CD4-positive, alpha-beta T cell treated with Interferon gamma for 1 hour (primary cell): ENCODE data around the gene DRAP1.

Source experiments
- DNase-seq: peaks from one replicate; pipeline ENCODE4 v3.0.0-alpha.2; 2020

DRAP1 gene, protein sequence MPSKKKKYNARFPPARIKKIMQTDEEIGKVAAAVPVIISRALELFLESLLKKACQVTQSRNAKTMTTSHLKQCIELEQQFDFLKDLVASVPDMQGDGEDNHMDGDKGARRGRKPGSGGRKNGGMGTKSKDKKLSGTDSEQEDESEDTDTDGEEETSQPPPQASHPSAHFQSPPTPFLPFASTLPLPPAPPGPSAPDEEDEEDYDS

DNA sequence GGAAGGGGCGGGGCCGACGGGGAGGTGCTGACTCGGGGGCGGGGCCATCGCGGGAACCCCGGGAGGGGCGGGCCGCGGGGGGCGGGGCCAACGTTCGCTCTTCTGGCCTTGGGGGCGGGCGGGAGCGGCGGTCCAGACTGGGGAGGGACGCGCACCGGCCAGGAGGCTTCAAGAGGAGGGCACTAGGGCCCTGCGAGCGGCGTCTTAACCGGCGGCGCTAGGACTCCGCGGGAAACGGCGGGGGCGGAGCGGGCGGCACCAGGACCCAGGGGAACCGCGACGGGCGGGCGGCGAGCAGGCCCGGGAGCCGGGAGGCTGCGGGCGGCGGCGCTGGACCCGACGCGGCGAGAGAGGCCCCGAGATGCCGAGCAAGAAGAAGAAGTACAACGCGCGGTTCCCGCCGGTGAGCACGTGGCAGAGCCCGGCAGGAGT, at the start of gene DRAP1:
TSS of gene DRAP1 (plus strand) at position 286 of the 432 bp plus-strand sequence. CDS start at position 362, 76 bp downstream.
- peak; percentile 99 for DNase-seq

DNA sequence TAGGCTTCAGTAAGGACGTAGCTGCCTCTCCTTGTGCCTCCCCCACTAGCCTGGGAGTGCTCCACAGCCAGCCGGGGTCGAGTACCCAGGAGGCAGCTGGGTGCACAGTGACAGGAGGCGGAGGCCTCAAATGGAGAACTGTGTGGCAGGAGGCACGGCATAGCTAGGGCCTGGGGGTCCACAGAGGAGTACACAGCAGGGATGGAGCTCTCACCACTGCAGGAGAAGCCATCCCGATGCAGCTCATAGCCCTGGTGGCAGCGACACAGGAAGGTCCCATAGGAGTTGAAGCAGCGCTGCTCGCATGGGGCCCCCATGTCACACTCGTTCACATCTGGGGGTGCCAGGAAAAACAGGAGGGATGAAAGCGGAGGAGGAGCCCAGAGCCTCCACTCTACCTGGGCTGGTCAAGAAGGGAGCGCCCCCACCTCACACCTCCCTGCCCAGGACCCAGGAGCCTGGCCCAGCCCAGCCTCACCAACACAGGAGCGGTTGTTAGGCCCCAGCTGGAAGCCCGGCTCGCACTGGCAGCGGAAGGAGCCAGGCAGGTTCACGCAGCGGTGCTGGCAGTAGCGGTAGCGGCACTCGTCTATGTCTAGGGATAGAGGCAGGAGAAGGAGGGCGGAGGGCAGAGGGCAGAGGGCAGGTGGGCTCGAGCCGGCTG, 49.5 kb upstream of the DRAP1 start:
- DNase-seq: no peak

- DNase-seq: no peak
These were observed 48.9 kb upstream of the DRAP1 start for GRCh38 chr11:65870307-65870658.

DNA sequence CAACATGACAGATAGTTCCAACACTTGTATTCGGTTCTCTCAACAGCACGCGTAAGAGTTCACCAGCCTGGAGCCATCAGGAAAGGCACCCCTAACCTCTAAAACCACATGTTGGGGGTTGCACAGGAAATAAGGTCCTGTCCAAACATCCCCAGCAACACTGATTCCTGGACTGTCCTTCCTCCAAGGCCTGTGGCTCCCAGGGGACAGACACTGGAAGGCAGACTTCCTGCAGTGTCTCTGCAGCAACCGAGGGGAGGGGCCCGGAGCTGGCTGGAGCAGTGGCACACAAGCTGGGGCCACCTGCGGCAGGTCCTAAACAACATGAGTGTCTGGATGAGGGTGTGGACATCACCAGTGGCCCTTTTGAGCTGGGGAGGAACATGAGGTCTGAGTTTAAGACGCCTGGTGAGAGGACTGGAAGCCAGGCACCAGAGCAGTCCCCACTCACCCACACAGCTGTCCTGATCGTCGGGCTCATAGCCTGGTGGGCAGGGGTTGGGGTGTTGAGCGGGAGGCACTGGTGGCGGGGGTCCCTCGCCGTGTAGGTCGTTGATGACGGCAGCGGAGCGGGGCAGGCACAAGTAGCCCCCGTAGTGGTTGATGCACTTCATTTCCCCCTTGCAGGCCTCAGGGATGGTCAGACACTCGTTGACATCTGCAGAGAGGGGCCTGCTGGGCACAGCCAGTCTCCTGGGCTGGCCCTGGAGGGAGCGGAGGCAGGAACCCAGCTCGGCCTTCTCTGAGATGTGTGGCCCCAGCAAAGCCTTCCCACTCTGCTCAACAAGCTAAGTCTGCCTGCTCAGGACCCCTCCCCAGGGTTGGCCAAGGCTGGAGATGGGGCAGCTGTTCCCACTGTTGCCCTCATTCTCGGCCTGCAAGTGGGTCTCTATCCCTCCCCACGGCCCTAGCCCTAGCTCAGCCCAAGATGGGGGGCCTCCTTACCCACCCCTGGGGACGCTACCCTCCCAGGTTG, 48.2 kb upstream of the DRAP1 start:
- no peak for DNase-seq

GRCh38 chr11:65871811-65872548, 47.2 kb upstream of the DRAP1 start:
- no peak for DNase-seq

GRCh38 chr11:65872586-65873317, 46.5 kb upstream of the DRAP1 start, which contains the start of gene EFEMP2:
Gene EFEMP2 (minus strand): TSS chr11:65872800. CDS start chr11:65872354, 446 bp downstream.
- no peak for DNase-seq

DNA sequence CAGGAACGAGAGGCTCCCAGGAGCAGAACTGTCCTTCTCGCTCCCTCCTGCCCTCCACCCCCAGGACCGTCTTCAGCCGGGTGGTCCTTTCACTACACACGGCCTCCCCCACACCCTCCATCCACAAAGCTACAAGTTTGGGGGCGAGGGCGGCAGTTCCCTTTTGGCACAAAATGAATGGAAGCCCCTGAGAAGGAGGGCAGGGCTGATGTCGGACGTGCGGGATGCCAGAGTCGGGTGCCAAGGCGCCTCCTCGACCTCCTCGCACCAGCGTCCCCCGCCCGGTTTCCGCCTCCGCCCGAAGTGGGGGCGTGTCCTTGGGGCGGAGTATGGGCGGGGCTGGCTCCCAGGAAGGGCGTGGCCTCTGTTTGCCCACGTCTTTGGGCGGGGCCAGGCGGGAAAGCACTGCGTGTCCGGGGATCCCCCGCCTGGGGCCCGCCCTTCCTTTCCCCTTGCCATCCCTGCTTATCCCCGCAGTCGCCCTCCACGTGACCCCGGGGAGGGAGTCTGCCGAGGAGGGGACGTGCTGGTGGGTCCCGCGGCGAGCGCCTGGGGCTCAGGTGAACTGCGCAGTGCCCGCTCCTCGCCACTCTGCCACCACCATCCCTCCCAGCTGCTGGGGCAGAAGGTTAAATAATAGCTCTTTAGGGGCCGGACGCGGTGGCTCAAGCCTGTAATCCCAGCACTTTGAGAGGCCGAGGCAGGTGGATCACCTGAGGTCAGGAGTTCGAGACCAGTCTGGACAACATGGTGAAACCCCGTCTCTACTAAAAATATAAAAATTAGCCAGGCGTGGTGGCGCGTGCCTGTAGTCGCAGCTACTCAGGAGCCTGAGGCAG, 45.7 kb upstream of the DRAP1 start:
- peak; percentile 95 for DNase-seq

DNA sequence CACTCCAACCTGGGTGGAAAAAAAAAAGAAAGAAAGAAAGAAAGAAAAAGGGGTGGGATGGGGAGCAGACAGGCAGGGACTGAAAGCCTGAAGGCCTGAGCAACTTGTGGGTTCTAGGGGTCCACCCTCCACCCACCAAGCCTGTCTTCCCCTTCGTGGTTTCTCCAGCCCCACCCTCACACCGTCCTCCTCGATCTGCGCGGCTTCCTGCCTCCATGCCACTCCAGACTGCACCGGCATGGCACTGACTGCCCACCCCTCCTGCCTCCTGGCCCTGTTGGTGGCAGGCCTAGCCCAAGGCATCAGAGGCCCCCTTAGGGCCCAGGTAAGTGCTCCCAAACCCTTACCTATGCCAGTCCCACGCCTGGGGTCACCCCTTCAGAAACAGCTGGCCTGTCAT, 39.6 kb upstream of the DRAP1 start, which contains the start of gene CTSW:
TSS of gene CTSW (plus strand) at position 221 of the 400 bp plus-strand sequence. CDS start at position 239, 18 bp downstream.
- DNase-seq: peak; percentile 47

GRCh38 chr11:65880027-65880426, 39.2 kb upstream of the DRAP1 start:
- no peak for DNase-seq

DNA sequence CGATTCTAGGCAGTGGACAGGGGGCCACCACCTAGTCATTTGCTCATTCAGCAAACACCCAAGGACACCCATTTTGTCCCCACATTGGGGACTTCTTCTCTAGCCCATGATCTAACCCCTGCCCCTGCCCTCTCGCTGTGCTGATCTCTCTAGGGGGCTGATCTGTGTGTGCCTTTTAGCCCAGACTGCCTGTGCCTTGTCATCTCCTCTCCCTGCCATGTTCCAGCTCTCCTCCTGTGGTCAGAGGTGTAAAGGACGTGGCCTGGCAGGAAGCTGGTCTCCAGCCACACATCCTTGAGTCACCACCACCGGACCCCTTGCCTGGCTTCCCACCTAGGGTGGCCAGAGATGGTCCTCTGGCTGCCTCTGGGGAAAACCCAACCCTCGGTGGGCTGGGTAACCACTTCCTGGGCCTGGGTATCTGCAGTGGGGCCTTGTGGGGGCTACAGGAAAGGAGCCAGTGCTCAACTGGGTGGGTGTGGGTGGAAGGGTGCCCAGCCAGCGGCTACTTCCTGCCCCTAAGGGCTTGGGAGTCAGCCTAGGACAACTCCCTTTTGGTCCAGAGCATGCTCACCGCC, 38.3 kb upstream of the DRAP1 start:
- DNase-seq: no peak

DNA sequence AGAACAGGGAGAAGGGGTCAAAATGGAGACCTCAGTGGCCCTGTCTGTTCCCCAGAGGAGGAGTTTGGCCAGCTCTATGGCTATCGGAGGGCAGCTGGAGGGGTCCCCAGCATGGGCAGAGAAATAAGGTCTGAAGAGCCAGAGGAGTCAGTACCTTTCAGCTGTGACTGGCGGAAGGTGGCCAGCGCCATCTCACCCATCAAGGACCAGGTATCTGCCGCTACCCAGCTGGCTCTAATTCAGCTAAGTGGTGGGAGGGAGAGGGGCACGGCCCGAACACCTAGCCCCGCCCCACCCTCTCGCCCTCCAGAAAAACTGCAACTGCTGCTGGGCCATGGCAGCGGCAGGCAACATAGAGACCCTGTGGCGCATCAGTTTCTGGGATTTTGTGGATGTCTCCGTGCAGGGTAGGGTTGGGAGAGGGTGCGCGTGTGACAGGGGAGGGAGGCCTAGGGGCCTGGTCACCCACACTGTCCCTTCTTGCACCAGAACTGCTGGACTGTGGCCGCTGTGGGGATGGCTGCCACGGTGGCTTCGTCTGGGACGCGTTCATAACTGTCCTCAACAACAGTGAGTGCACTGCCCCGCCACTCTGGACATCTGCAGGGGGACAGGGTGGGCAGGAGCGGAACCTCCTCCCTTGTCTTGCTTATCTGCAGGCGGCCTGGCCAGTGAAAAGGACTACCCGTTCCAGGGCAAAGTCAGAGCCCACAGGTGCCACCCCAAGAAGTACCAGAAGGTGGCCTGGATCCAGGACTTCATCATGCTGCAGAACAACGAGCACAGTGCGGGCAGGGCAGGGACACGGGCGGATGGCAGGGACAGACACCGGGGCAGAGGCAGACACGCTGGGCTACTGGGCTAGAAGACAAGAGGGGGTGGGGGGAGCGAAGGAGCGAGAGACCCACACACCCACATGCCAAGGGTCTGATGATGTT, 36.8 kb upstream of the DRAP1 start:
- no peak for DNase-seq

DNA sequence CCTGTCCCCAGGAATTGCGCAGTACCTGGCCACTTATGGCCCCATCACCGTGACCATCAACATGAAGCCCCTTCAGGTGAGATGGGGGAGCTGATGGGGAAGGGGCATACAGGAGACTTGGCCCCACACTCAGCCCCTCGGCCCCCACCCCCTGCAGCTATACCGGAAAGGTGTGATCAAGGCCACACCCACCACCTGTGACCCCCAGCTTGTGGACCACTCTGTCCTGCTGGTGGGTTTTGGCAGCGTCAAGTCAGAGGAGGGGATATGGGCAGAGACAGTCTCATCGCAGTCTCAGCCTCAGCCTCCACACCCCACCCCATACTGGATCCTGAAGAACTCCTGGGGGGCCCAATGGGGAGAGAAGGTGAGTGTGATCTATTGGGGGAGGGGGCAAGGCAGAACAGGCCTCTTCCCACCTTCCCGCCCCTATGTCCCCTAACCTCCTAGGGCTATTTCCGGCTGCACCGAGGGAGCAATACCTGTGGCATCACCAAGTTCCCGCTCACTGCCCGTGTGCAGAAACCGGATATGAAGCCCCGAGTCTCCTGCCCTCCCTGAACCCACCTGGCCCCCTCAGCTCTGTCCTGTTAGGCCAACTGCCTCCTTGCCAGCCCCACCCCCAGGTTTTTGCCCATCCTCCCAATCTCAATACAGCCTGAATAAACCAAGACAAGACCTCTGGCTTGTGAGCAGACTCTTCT, 36.0 kb upstream of the DRAP1 start:
- no peak for DNase-seq

- no peak for DNase-seq
These were observed 35.2 kb upstream of the DRAP1 start for GRCh38 chr11:65883786-65884715.

- peak; percentile 80 for DNase-seq
These were observed 34.5 kb upstream of the DRAP1 start for GRCh38 chr11:65884716-65885092.

DNA sequence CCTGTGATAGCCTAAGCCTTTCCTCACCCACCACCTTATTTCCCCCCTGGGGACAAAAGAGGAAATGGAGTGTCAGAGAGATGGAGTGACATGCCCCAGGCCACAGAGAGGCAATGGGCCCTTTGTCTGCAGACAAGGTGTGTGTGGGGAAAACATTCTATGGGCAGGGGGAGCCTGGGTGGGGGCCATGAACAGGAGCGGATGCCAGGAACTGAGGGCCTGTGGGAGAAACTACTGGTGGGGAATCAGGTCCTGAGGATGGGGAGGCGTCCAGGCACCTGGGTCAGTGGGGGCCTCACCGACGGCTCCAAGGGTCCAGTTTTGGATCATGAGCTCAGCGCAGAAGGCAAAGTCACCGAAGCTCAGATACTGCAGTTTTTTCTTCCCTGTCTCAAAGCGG, 34.0 kb upstream of the DRAP1 start:
- no peak for DNase-seq

GRCh38 chr11:65885808-65886536, 33.3 kb upstream of the DRAP1 start:
- DNase-seq: no peak
